HG03571 (cell line): ENCODE results near the gene CTSA.
"Not testable (repeated sequence)": the region's sequence is repeated elsewhere in the genome, so short reads cannot be mapped to it uniquely, and the experiment has no call there.

Source experiments
- ATAC-seq: cut with Tn5 transposase; IDR thresholded peaks from one replicate; pipeline ENCODE4 v1.9.1; 2021; ENCODE audit not compliant: unreplicated experiment

CTSA gene

DNA sequence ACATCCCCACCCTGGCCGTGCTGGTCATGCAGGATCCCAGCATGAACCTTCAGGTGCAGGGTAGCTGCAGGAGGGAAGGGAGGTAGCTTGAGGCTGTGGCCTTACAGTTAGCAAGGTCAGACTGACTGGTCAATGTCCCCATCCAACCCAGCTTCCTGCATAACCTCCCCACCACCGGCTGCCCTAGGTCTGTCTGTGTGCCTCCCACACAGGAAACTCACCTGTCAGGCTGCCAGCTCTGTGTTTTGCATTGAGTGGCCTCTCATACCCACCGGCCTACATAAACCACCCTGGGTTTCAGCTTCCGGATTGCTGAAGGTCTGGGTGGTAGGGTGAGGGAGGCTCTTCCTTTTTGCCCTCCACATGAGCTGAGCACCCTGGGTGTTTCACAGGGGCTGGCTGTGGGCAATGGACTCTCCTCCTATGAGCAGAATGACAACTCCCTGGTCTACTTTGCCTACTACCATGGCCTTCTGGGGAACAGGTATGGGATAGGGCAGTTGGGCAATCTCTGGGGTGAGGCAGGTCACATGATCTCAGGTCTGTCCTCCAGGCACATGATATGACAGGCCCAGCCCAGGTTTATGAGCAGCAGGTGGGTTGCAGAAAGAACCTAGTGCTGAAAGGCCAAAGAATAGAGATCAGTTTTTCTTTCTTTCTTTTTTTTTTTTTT is 1.8 kb downstream of the CTSA start:
- no peak for ATAC-seq

DNA sequence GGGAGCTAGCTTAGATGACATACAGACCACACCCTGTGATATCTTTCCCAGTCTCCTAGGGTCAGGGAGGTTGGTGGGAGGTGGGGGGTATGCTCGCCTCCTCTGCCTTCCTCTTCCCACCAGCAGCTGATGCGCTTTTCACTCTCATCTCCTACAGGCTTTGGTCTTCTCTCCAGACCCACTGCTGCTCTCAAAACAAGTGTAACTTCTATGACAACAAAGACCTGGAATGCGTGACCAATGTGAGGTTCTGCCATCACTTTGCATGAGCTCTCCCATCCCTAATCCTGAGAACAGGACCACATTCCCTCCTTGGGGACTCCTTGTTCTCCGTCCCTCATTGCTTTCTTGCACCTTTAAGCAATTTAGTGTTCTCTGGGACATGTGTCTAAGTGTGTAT is 2.7 kb downstream of the CTSA start:
- no peak for ATAC-seq

DNA sequence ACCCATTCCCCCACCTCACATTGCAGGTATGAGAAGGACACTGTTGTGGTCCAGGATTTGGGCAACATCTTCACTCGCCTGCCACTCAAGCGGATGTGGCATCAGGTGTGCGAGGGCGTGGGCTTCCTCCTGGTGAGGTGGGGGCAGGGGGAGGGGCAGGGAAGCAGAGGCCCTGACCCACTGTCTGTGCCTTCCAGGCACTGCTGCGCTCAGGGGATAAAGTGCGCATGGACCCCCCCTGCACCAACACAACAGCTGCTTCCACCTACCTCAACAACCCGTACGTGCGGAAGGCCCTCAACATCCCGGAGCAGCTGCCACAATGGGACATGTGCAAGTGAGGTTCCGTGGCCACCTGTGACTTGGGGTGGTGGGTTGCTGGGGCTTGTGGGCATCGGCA is 3.7 kb downstream of the CTSA start:
- ATAC-seq, result no peak

DNA sequence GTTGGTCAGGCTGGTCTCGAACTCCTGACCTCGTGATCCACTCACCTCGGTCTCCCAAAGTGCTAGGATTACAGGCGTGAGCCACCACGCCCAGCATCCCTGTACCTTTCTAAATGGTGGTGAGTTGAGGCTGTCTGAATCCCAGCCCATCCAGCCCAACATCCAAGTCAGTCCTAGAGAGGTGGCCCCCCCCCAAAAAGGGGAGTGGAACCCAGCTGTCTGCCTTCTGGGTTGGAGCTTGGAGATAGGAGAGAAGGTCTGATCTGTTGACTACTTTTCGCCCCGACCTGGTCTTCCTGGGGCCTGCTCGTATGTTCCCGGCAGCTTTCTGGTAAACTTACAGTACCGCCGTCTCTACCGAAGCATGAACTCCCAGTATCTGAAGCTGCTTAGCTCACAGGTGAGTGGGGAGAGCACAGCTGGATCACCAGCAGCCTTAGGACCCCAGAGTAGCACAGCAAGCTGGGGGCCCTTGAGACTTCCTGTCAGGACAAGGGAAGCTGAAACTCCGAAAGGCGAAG is 5.6 kb downstream of the CTSA start:
- ATAC-seq, result no peak

DNA sequence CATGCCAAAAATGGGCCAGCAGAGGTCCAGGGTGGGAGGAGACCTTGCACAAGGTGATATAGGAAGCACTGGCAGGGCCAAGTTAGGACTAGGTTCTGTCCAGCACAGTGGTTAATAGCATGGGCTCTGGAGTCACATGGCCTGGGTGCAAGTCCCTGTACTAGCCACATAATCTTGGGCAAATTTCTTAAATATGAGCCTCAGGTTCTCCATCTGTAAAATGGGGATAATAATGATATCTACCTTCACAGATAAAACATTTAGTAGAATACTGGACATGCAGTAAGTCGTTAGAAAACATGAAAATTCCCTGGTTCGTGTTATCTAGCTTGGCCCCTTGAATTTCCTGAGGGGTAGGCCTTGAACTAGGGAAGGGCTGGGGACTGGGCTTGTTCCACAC is 6.2 kb downstream of the CTSA start:
- no peak for ATAC-seq

DNA sequence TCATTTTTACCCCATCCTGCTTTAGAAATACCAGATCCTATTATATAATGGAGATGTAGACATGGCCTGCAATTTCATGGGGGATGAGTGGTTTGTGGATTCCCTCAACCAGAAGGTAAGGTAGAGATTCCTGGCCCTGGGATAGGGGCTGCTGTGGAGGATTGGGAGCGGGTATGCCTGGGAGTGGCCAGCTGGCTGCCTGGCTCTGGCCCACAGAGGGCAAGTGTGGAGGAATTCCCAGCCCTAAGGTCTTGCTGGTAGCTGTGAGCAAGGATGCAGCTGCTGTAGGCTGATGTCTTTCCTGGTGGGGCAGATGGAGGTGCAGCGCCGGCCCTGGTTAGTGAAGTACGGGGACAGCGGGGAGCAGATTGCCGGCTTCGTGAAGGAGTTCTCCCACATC is 6.6 kb downstream of the CTSA start:
- ATAC-seq, result no peak

DNA sequence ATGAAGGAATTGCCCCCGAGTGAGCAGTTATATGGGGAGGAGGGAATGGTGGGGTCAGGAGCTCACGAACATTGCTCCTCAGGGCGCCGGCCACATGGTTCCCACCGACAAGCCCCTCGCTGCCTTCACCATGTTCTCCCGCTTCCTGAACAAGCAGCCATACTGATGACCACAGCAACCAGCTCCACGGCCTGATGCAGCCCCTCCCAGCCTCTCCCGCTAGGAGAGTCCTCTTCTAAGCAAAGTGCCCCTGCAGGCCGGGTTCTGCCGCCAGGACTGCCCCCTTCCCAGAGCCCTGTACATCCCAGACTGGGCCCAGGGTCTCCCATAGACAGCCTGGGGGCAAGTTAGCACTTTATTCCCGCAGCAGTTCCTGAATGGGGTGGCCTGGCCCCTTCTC is 7.2 kb downstream of the CTSA start:
- ATAC-seq, result no peak

DNA sequence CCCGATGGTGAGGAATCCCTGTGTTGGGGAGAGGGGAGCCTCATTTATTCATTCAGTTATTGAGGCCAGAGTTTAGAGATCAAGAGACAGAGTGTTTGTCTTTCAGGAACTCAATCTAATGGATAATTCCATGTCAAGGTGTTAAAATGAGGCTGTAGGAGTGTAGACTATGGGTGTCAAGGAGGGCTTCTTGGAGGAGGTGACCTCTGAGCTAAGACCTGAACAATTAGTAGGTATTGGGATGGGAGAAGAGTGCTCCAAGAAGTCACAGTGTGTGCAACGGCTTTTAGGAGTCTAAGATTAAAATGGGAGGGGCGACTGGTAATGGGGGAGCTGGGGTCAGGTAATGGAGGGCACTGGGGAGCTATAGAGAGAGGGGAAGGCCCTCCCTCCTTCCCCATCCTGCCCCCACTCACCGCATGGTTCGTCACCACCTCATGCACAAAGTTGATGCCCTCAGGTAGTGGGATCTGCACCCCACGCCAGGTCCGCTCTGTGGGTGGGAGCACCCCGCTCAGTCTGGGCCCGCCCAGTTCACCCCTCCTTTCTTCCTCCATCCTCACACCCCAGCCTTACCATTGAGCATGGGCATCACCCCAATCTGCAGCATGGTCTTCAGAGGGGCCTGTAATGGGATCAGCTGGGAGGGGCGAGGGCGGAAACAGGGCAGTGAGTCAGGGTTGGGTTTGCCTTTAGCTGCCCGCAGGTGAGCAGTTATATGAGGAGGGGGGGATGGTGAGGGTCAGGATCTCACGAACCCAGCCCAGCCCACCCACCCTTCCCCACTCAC is 8.1 kb downstream of the CTSA start:
- no peak for ATAC-seq

DNA sequence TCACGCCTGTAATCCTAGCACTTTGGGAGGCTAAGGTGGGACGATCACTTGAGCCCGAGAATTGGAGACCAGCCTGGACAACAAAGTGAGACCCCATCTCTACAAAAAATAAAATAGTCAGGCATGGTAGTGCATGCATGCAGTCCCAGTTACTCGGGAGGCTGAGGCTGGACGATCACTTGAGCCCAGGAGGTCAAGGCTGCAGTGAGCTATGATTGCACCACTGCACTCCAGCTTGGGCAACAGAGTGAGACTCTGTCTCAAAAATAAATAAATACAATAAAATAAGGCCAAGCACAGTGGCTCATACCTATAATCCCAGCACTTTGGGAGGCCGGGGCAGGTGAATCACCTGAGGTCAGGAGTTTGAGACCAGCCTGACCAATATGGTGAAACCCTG is 10.2 kb downstream of the CTSA start:
- not testable (repeated sequence) for ATAC-seq

DNA sequence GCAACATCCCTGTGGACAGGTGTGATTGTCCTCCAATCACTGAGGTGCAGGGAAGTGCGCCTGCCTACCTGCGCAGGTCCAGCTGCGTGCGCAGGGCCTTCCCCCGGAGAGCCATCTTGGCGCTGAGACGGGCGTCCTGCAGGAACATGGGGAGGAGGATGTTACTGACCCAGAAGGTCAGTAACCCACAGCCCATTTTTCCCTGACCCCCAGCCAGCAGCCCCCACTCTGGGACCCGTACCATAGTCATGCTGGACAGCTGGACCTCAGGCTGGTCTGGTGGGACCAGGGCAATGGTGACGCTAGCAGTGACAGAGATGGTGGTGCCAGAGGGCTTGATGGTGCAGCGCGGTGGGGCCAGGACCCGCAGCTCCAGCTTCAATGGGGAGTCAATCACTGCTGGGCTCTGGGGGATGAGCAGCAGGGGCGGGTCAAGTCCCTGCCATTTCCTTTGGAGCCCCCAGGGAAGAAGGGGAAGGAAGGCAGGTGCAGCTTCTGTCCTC is 11.1 kb downstream of the CTSA start:
- no peak for ATAC-seq

DNA sequence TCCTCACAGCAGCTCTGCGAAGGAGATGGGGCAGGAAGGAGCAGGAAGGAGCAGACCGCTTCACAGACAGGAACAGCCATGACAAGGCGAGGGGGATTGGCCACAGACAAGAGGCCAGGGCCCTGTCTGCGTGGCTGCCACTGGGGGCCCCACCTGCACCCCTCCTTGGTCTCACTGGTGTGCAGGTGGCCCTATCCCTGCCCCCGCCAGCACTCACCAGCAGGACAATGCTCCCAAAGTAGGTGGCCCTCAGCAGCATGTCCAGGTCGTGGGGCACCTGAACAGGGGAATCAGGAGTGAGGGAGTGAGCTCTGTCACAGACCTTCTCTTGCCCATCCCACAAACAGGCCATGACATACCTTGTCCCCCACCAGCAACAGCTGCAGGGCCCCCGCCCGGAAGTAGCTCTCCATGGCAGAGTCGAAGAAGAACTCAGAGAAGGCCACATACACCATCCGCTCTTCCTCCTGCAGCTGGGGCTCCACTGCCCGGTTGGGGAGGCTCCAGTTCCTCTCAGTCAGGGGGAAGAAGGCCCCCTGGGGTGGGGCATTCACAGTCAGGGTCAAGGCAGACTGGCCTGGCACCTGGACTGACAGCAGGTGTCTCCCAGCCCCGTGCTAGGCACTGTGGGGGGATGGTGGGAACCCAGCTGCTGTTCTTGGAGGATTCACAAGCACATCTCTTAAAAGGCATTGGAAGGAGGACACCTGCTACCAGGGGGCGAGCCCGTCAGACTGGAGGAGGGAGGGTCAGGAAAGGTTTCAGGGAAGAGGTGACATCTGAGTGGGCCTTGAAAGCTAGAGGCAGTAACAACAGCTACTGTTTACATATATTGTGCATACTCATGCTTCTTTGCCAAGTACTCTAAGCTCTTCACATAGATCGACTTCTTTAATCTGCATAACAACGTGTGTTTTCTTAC is 13.7 kb downstream of the CTSA start:
- no peak for ATAC-seq

DNA sequence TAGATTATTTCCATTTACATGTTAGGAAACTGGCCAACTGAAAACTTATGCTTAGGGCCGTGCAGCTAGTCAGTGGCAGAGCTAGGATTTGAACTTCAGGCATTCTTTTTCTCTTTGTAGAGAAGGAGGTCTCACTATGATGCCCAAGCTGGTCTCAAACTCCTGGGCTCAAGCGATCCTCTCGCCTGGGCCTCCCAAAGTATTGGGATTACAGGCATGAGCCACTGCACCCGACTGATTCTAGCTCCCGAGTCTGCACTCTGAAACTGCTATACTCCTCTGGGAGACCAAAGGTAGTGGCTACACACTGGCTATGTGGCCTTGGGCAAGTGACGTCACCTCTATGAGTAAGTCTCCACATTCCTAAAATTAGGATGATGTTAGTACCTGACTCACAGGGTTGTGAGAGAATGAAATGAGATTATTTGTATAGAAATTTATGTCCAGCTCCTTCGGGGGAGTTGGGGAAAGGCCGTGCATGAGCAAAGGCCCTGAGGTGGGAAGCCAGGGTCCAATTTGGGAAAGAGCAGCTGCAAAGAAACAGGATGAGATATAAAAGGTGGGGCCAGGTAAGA is 14.5 kb downstream of the CTSA start:
- ATAC-seq, result no peak

DNA sequence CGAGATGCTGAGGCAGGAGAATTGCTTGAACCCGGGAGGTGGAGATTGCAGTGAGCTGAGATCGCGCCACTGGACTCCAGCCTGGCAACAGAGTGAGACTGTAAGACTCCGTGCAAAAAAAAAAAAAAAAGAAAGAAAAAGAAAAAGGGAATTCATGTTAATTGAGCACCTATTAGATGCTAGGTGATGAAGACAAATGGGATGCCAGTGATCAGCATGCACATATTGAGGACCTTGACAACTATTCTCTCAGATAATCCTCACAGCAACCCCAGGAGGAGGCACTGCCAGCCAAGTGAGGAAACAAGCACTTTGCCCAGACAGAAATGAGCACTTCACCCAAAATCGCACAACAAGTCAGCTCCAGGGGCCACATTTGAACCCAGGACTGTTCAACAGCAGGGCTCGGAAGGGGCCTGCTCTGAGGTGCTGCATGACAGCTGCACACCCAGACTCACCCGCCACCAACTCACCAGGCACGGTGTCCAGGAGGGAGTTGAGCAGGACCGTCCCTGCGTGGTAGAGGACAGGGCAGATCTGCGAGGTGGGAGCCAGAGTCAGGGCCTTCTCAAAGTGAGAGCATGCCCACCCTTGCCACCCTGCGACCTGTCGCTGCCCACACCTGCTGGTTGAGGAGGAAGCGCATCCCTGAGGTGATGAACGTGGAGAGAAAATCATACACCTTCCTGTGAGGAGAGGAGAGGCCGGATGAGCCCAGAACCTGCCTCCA is 16.2 kb downstream of the CTSA start:
- ATAC-seq, result no peak

DNA sequence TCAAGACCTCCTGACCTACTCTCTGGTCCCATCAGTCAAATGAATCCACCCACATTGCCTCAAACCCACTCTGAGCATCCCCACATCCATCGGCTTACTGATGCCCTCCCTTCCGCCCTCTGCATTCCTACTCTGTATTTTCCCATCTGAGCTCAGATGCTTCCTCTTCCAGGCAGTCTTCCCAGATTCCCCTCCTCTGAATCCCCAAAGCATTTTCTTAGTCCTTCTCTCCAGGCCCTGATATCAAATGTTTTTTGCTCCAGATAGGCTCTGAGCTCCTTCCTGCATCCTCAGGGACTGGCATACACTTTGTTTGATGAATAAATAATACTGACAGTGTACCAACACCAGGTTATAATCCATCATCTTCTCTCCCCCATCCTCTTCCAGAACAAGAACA is 16.9 kb downstream of the CTSA start:
- no peak for ATAC-seq

DNA sequence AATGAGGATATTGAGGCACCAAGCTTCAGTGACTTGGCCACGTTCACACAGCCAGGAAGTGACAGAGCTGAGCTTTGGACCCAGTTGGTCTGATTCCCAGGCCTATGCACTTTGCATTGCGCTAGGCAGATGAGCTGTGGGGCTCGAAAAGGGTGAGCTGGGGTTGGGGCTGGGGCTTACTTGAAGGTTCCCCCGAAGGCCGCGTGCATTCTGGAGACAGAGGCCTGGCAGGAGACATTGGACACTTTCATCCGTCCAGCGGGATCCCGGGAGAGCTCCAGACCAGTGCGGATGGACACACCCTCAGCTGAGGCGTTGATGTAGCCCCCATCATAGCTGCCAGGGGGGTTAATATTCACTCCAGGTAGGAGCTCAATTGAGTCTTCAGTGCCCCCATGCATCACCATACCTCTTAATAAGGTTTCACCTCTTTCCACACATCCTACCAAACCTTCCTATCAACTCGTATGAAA is 18.2 kb downstream of the CTSA start:
- ATAC-seq, result no peak

DNA sequence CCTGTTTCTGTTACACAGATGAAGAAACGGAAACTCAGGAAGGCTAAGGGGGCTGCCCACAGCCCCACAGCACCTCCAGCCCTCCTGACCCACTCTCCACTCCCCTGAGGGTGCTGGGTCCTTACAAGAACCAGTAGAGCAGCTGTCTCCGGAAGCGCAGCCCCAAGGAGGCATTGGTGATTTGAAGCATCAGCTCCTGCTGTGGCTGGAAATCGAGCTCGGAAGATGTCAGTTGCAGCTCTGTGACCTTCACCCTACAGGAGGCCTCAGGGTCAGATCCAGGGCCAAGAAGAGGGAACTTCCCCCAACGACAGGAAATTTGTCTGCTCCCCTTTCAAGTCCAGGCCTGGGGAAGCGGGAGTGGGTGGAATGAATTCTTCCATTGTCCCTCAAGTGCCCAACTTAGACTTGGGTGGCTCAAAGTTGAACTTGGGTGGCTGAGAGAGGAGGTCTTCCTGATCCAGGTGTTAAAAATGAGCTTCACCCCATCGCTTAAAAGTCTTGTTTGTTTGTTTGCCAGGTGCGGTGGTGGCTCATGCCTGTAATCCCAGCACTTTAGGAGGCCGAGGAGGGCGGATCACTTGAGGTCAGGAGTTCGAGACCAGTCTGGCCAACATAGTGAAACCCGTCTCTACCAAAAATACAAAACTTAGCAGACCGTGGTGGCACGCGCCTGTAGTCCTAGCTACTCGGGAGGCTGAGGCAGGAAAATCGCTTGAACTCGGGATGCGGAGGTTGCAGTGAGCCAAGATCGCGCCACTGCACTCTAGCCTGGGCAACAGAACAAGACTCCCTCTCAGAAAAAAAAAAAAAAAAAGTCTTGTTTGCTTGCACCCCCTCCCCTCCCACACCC is 18.9 kb downstream of the CTSA start:
- ATAC-seq, result no peak

DNA sequence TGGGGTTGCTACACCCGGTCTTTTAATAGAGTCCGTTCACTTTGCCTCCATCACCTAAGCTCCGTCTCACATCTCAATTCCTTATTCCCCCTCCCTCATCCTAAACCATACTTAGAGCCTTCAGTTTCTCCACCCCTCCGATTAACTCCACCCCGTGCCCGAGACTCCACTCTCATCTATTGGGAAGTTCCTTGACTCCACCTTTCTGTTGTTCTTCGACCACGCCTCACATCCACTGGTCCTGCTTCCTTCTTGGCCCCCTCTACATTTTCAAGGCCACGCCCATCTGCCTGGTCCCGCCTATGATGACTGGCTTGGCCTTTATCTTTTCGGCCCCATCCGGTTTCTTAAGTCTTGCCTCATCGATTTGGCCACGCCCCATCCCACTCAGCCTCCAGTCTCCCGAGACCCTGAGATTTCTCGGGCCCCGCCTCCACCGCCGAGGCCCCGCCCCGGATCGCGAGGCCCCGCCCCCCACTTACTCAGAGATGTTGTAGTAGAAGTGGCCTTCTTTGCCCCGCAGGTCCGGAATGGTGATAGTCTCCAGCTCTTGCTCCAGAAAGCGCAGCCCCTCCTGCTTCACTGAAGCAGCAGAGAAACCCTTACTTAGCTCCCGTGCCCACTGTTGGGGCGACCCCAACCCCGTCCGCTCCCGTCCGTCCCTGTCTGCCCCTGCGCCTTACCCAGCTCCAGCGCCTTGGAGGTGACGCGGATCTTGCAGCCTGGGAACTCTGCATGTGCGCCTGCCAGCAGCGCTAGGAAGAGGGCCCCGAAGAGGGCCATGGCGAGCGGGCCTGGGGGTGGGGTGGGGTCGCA is 19.7 kb downstream of the CTSA start:
- ATAC-seq, result peak; percentile 91
